ENCODE measurements around the gene RSL1D1. TPM values are rescaled to one million over a fixed set of nuclear protein-coding genes. Genes with fewer than 3 reads are reported as not detected.
A peak's percentile ranks its signal among the peaks of the same experiment; 100 is the strongest.
"Not testable (repeated sequence)": the region's sequence is repeated elsewhere in the genome, so short reads cannot be mapped to it uniquely, and the experiment has no call there.

RSL1D1 gene
- total RNA-seq, 1 donor from 2014 or later: 170 TPM

DNA sequence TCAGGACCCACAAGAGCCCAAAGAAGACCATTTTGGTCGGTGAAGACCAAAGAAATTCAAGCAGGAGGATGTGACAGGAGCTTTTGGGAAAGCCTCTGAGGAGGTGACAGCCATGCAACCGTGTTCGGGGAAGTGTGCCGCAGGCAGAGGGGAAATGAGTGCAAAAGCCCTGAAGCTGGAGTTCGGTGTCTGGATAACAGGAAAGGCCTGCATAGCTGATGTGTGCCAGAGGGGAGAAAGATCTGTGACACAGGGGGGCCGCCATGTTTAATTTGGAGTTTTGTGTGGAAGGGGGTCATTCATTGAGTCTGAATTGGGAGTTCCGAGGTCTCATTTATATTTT is 53.4 kb downstream of the RSL1D1 start:
- DNase-seq (ENCODE audit: low spot score): no peak

DNA sequence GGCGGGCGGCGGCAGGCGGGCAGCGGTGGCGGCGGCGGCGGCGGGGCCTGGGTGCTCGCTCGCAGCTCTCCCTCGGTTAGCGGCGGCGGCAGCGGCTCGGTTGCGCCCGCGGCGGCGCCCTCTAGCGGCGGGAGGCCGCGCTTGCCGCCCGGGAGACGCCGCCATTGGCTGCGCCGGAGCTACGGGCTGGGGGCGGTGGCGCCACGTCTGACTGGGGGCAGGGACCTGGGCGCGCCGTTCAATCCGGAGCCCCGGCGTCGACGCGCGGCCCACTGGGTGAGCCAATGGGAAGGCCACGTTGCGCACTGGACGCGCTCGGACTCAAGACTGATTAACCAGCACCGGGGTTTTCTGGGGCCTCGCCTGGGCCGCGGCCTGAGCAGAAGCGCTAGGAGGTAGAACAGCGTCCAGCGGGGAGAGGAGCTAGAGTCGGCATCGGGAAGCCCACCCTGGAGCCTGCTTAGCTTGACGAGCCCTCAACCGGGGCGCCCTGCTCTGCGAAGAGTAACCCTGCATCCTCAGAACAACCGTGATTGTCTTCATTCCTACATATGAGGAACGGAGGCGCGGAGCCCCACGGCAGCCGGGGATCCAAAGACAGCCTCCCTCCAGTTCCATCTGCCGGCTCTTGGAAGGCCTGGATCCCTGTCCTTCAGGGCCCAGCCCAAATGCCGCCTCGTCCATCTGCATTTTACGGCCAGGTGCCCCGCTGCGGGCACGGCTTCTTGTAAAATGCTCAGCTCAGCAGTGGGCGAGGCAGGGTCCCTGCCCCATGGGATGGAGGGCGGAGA is 54.0 kb downstream of the RSL1D1 start, which contains the start of gene ZC3H7A:
TSS of gene ZC3H7A (minus strand) at position 93 of the 791 bp plus-strand sequence. CDS start 14,904 bp downstream, outside the sequence.
- DNase-seq (ENCODE audit: low spot score): peak; percentile 97

DNA sequence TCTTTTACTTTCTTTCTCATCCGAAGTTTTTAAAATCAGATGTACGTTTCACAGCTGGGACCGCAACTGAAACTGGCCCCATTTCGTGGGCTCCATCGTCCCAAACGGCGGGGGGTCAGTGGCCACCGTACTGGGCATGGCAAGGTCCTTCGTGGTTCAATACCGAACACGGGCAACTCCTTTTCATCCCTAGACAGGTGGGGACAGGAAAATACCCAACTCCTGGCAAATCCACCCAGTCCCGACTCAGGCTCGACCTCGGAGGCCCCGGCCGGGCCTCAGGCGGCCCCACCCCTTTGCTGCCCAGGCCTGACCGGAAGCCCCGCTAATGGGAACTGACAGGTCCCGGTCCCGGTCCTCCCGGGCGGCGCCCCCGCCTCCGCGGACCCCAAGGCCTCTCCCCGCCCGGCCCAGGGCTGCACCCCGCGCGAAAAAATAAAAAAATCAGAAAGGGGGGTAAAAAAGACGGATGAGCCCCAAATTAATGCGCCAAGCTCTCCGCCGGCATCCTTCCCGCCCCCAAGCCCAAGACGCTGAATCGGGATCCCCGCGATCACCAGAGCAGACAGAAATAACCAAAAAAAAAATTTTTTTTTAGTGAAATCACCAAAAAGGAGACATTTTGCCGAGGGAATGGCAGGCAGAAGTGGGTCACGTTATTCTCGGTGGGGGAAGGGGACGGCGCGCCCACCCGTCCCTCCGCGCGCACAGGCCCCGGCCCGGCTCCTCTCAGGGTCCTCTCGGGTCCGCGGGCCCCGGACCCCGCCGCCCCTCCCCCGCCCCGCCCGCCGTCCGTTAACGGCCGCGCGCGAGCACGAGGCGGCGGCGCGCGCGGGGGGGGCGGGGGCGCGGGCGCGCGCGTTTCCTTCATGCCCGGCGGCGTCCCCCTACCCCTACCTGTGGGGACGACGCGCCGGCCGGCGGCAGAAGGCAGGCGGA is 54.8 kb downstream of the RSL1D1 start:
- DNase-seq (ENCODE audit: low spot score): peak; percentile 62

DNA sequence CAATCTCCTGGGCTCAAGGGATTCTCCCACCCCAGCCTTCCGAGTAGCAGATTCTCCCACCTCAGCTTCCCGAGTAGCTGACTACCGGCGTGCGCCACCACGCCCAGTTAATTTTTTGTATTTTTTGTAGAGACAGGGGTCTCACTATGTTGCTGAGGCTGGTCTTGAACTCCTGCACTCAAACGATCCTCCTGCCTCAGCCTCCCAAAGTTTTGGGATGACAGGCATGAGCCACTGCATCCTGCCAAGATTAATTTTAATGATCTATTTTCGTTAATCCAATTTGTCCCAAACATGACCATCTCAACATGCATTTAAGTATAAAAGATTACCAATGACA is 55.5 kb downstream of the RSL1D1 start:
- no peak for DNase-seq (ENCODE audit: low spot score)

DNA sequence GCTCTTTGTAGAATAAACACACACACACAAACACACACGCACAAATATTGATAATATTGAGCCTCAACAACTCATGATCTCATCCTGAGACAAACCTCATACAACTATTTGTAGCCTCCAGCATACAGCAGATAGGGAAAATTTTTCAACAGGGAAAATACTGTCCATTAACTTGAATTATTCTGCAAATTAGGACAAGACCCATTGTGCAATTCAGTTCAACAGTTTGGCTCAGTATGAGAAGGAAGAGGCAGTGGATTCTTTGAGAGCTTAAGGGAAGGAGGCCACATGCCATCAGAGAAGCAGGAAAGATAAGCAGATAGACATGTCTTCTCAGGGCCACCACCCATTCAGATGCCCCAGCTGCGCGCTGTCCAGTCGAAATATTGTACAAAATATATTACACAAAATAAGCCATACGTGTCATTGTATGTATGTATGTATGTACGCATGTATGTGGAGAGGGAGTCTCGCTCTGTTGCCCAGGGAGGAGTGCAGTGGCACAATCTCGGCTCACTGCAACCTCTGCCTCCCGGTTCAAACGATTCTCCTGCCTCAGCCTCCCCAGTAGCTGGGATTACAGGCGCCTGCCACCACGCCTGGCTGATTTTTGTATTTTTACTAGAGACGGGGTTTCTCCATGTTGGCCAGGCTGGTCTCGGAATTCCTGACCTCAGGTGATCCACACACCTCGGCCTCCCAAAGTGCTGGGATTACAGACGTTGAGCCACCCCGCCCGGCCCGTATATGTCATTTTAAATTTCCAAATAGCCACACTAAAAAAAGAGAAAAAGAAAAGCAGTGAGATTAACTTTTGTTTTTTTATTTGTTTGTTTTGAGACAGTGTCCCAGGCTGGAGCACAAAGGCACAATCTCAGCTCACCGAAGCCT is 56.1 kb downstream of the RSL1D1 start:
- DNase-seq (ENCODE audit: low spot score): no peak

DNA sequence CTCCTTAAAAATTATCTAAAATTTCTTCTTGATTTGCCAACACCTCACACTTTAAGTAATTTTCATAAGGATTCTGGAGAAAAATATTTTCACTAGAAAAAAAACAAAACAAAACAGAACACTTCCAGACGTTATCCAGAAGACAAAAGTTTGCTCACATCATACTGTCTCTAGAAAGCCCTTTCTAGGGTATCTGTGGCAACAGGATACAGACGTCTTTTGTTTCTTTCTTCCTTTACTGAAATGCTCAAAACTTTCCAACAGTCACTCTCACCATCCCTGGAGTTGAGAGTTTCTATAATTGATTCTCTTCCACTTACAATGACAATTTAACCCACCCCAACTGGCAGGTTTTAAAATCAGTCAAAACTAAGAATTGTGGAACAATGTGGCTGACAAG is 56.9 kb downstream of the RSL1D1 start:
- DNase-seq (ENCODE audit: low spot score): no peak

- DNase-seq (ENCODE audit: low spot score): no peak
Observed at GRCh38 chr16:11793840-11794239, 57.5 kb downstream of the RSL1D1 start.

- DNase-seq (ENCODE audit: low spot score): no peak
Observed at GRCh38 chr16:11792410-11793241, 58.7 kb downstream of the RSL1D1 start.

GRCh38 chr16:11791144-11791828 is 60.1 kb downstream of the RSL1D1 start:
- no peak for DNase-seq (ENCODE audit: low spot score)

GRCh38 chr16:11788914-11789313 is 62.4 kb downstream of the RSL1D1 start:
- no peak for DNase-seq (ENCODE audit: low spot score)

DNA sequence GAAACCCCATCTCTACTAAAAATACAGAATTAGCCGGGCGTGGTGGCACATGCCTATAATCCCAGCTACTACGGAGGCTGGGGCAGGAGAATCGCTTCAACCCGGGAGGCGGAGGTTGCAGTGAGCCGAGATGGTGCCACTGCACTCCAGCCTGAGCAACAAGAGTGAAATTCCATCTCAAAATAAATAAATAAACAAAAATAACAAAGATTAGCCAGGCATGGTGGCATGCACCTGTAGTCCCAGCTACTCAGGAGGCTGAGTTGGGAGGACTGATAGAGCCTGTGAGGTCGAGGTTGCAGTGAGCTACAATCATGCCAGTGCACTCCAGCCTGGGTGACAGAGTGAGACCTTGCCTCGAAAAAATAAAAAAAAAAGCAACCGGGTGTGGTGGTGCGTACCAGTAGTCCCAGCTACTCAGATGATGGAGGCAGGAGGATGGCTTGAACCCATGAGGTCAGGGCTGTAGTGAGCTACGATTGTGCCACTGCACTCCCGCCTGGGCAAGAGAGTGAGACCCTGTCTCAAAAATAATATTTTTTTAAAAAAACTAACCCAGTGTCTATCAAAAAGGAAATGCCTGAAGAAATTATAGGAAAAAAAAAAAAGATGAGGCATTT is 66.3 kb downstream of the RSL1D1 start:
- not testable (repeated sequence) for DNase-seq (ENCODE audit: low spot score)

DNA sequence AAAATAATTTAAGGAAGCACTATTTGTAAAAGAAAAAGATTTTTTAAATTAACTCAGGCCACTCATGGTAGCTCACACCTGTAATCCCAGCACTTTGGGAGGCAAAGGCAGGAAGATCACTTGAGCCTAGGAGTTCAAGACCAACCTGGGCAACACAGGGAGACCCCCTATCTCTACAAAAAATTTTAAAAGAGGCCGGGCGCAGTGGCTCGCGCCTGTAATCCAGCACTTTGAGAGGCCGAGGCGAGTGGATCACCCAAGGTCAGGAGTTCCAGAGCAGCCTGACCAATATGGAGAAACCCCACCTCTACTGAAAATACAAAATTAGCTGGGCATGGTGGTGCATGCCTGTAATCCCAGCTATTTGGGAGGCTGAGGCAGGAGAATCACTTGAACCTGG is 67.0 kb downstream of the RSL1D1 start:
- DNase-seq (ENCODE audit: low spot score): not testable (repeated sequence)

- no peak for DNase-seq (ENCODE audit: low spot score)
Observed at GRCh38 chr16:11784038-11784369, 67.3 kb downstream of the RSL1D1 start.

Other genes starting within 250 kb of the RSL1D1 start
- 23.6 TPM for gene SNN, start 183.1 kb downstream of the RSL1D1 start, total RNA-seq
- gene TXNDC11, start 108.7 kb downstream of the RSL1D1 start, total RNA-seq: 49.9 TPM
- 64.1 TPM for gene ZC3H7A, start 54.3 kb downstream of the RSL1D1 start, total RNA-seq
- 134 TPM for gene GSPT1, start 64.4 kb upstream of the RSL1D1 start, total RNA-seq
- 32.2 TPM for gene NPIPB2, start 90.5 kb upstream of the RSL1D1 start, total RNA-seq
- 2.2 TPM for gene TNFRSF17, start 113.7 kb upstream of the RSL1D1 start, total RNA-seq
- 53.7 TPM for gene SNX29, start 125.2 kb upstream of the RSL1D1 start, total RNA-seq

Measured in ureter (tissue), 1 donor.